NCI-H187 (cell line): Measurements from ENCODE around the gene RBMS3.
"Not testable (repeated sequence)": the region's sequence is repeated elsewhere in the genome, so short reads cannot be mapped to it uniquely, and the experiment has no call there.

ENCODE experiments used
- DNase-seq, 2 experiments: peaks; one replicate each; lab custom pipeline; 2025; lab: John Stamatoyannopoulos, UW

The RBMS3 gene

DNA sequence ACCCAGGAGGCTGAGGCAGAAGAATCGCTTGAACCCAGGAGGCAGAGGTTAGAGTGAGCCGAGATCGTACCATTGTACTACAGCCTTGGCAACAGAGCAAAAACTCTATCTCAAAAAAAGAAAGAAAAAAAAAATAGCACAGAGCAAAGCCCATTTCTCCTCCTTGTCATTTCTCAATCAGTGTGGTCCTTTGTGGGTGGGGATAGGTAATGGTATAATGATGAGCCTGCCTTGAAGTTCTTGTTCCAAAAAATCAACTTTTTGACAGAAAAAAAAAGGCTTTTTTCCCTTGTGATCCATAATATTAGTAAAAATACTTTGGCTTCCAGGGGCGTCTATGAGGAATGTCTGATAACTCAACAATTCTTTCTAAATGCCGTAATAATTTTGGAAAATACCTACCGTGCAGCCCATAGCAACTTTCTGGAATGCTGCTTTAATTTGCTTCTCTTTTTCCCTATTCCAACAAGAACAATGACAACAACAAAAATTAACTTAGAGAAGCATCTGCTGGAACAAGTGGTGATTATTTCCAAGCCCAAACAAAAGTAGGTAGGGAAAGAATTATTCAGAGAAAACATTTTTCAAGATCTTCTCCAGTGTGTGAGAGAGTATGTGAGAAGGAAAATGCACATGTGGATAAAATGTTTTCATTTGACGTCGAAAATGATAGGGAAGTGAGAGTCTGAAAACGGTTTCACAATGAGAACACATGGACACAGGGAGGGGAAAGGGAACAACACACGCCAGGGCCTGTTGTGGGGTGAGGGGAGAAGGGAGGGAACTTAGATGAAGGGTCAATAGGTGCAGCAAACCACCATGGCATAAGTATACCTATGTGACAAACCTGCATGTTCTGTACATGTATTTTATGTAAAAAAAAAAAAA lies 337.8 kb downstream of the RBMS3 start:
- no peak for DNase-seq

DNA sequence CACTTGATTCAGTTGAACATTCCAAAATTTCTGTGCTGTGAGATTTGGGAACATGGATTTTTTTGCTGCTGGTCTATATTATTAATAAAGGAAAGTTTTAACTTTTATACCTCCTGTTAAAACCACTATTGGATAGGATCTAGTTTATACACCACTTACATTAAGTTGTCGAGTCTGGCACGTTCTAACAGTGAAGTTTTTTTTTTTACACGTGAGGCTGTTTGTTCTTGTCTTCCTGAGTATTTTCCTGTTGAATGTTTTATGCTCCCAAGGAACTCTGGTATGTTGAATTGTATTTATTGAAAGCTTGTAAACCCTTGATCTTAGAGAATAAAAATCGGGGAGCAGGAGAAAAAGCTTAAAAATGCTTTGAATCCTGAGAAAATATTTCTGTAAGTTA lies 338.8 kb downstream of the RBMS3 start:
- no peak for DNase-seq

DNA sequence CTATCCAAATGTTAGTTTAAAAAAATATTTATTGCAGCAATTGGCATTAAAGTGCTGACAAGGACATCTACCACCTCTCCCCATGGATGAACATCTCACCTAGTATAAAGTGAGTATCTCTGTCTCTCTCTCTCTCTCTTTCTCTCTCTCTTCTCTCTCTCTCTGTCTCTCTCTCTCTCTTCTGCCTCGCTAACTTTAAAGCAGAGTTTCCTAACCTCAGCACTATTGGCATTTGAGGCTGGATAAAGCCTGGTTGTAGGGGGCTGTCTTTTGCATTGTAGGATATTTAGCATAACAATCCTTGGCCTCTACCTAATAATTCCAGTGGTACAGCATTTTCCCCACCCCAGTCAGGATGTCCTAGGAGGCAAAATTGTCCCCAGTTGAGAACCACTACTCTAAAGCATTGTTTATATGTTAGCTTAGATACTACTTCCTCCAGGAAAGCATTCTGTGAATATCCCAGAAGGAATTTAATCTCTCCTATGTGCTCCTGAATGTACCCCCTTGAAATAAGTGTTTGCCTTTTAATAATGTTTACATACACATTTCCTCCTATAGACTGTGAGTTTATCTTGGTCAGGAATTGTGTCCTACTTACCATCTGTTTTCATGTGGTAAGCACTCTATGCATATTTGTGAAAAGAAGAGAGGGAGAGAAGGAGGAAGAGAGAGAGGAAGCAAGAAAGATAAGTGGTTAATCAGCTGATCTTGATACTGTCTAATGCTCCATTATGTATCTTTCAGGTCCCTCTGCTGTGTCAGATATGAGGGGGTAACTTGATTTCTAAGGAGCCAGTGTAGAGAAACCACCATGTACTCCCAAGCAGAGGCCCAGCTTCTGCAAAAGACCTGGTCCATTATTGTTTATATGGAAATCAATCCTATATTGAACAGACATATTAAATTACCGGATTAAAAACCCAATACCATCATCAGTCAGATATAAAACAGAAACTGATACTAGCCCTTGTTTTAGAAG lies 346.6 kb downstream of the RBMS3 start:
- DNase-seq: no peak

DNA sequence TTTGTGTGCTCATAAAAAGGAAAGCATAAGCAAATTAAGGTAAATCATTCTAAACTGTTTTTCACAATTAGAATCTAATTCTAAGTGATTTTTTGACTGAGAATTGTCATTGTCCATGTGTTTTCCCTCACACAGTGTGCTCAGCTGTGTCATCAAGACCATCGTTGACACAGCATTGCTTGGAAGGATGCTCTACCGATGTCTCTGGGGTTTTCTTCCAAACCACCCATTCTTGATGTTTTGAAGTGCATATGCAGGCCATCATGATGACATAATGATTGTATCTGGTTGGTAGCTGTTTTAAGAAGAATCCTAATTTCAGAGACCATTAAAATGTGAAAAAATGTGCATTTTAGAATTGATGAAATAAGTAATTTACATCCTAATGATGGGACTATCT lies 347.9 kb downstream of the RBMS3 start:
- DNase-seq: no peak

DNA sequence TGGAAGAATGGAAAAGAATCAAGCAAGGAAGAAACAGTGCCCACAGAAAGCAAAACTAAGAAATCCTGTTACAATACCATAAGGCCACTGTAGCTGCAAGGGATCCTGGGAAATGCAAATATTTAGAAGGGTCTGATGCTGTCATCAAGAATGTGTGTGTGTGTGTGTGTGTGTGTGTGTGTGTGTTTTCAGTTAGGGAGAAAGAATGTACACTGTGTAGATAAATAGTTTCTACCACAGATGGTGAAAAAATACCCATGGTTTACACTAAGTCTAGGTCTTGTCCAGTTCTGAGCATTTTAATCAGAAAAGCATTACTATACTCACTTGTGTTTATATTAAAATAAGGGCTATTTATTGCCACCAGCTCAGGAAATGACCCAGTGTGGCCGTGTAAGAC lies 355.0 kb downstream of the RBMS3 start:
- no peak for DNase-seq

DNA sequence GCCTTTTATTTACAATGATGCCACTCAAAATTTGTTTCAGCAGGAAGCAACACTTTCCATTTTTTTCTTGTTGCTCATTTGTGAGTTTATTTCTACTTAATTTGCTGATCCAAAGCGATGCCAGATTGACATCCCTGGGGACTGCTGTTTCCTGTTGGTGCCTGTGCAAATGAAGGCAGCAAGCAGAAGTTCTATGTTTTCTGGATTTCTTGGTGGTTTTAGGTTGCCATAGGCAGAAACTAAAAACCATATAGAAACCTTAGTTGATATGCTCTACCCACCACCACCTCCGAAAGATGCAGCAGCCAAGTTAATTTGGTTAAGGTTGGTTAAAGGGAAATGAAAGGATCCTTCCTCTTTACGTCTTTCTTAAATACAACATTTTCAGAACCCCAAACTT lies 356.2 kb downstream of the RBMS3 start:
- DNase-seq: no peak

DNA sequence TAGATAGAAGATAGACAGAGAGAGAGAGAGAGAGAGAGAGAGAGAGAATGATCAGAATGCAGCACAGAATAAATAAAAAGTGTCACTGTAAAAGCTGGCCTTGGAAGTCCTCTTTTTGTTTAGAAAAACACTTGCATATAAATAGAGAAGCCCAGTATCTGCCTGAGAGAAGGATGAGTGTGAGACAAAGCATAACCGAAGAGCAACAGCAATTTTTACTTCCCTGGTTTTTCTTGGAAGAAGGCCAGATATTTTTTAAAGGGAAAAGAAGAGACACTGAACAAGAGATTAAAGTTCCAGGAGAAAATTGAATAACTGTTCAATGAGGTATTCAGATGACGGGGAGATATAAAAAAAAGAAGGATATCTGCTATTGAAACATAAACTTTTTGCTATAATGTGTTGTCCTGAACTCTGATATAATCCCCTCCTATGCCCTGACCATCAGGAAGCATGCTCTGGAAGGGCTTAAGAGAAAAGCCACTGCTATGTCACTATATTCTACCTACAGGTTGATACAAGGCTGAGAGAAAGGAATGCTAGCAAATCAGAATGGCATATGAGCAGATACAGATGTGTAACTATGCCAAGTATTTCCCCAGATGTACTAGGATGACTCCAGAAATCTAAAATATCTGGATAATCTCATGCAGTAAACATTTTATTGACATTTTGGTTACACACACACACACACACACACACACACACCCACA lies 358.9 kb downstream of the RBMS3 start:
- no peak for DNase-seq

DNA sequence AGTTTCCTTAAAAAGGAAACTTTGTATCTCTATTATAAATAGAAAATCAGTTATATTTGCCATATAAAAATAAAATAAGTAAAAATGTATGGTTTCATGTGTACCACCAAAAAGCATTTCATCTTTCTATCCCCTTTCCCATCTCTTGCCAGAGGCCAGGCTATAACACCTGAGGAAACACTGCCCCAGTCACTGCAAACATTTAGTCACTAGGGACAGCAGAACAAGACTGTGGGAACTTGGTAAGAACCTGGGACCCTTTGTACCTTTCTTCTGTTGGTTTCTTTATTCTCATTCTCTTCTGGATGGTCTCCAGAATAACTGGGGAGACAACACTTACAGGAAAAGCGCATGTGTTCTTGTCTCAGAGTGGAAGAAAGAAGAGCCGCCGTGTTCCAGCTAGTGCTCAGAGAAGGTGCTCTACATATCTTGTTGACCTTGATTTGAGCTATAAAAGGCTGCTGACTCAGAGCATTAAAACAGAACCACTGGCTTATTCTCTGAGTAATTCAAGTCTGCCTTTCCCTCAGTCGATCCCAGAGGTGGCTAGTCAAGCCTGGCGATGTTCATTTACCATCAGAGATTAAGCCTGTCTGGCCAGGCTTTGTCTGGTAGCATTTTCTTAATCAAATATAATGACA lies 361.6 kb downstream of the RBMS3 start:
- no peak for DNase-seq

DNA sequence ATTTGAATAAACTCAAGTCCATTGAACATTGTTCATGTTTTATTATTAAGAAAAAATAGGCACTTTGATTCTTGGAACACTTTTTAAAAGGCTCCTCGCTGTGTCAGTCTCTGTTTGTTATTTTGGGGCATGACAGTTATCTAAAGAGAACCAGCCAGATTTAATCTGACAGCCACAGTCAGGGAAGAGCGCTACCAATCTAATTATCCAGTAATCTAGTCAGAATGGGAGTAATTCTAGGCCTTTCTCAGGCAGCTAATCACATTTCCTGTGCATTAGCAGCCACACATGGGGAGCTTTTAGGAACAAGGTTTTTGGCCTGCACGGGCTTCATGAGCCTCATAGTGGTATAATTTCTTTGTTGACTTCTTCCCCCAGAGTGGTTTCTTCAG lies 362.2 kb downstream of the RBMS3 start:
- DNase-seq: no peak

DNA sequence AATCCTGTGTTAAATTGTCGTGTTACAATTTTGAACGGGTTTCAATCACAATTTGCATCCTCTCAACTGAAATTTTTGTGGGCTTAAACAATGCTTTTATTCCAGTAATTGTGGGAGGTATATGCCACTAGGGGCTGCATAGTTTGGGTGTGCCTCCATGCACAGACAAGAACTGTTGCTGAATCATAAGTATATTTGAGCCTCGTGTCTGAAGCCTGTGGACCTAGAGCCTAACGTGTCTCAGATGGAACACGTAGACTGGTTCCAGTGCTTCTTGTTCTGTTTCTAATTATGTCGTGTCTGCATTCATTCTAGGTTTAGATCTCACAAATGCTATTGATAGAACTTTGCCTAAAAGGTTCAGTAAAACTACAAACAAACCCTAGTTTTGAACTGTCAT lies 363.4 kb downstream of the RBMS3 start:
- no peak for DNase-seq

DNA sequence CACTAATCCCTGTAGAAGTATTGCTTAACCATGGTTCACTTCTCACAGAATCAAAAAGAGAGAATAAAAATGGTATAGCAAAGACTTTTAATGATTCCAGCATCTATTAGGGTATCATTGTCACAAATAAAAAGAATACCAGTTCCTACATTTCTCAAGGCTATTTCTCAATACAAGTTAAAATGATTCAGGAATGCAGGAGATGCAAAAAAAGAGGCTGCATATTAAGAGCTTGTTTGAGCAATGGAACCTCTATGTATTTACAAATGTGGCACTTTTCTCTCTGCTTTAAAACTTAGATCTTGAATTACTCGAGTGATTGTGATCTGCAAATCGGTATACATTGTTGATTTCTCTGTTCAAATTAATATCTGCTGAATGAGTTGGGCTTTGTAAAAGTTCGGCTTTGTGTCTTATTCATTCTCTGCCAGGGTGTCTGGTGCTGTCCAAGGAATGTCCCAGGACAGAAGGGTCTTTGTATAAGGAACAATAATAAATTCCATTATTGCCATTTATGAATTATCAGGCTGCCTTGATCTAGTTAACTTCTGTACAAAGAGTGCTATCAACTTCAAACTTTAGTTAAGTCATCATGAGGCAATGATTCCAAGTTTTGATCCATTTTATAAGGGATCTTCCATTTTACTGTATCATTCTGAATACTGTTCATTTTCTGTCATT lies 364.2 kb downstream of the RBMS3 start:
- no peak for DNase-seq

DNA sequence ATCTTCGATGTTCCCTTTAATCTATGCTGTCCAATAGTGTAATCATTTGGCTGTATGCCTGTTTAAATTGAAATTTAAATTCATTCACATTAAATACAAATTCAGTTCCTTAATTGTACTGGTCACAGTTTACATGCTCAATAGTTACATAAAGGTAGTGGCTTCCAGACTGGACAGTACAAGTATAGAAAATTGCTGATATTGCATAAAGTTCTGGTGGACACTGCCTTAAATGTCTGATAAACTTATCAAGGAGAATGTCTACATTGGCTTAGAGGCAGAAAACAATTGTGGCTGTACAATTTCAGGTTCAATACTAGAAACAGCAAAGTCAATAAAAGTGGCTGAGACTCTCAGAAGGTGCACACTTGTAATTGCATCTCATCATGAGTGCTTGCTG lies 365.2 kb downstream of the RBMS3 start:
- DNase-seq: no peak

DNA sequence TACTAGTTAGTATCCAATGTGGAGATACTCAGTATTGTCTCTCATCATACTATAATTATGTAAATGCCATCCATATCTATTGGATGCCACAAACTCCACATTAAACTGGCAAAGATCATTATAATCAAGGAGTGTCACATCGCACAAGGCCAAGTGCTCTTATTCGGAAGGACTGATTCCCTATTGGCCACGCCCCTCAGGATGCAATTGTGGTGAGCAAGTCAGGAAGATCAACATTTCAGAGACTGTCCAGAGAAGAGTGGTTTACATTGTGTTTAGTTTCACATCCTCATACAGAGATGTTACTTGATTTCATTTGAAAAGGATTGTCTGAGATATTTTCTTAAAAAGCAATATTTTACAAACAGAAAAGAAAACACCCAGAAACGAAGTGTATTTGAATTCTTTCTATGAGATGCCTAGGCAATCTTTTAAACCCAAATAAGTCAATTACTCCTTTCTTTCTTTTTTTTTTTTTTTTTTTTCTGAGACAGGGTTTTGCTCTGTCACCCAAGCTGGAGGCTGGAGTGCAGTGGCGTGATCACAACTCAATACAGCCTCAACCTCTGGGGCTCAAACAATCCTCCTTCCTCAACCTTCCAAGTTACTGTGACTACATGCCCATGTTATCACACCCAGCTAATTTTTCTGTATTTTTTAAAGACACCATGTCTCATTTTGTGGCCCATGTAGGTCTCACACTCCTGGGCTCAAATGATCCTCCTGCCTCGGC lies 369.1 kb downstream of the RBMS3 start:
- DNase-seq: no peak

DNA sequence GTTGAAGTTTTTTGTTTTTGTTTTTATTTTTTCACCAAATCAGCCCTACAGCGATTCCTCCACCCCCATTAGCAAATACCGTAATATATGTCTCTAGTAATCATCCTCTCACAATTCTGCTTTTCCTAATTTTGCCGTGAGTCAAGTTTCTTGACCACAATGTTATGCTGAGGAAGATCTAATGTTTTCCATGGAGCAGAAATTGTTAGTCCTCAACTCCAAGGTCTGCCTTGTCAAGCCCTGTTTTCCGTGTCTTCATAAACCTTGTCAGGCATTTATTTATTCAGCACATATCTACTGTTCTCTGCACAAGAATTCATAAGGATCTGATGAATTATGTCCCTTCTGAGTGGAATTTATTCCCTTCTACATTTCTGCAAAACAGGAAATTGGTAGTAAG lies 372.8 kb downstream of the RBMS3 start:
- DNase-seq: no peak

DNA sequence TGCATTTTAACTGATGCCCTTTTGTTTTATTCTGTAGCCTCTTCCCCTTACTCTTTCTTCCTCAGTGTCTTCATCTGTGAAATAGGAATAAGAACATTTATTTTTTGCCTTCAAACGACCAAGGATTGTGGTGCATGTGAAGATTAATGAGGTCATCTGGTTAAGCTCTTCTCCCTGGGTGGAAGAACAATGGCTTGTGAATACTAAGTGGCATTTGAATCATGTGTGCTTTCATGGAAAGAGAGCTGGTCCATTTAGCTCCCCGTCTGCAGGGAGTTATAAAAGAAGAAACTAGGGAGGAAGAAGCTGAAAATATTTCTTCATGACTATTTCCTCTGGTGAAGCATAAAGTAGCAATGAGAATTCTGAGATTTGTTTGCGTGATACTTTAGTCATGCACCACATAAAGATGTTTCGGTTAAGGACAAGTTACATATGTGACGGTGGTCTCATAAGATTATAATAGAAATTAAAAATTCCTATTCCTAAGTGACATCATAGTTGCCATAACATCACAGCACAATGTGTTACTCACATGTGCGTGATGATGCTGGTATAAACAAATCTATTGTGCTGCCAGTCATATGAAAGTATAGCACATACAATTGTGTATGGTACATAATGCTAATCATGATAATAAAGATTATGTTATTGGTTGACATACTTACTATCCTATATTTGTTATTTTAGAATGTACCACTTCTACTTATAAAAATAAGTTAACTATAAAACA lies 374.3 kb downstream of the RBMS3 start:
- DNase-seq: no peak

DNA sequence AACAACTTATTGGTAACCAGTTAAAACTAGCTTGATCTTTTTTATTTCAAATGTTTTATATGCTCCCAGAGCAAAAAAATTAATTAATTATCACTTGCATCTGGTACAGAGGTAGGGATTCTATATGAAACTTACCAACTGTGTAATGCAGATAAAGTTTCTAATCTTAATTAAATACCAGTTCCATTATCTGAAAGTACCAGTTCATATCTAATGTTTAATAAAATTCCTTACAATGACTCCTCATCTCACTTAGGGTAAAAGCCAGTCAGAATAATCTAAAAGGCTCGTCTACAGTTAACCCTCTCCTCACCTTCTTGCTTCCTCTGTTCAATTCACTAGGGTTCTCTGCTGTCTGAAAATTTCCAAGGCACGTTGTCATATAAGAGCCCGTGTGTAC lies 384.8 kb downstream of the RBMS3 start:
- no peak for DNase-seq

DNA sequence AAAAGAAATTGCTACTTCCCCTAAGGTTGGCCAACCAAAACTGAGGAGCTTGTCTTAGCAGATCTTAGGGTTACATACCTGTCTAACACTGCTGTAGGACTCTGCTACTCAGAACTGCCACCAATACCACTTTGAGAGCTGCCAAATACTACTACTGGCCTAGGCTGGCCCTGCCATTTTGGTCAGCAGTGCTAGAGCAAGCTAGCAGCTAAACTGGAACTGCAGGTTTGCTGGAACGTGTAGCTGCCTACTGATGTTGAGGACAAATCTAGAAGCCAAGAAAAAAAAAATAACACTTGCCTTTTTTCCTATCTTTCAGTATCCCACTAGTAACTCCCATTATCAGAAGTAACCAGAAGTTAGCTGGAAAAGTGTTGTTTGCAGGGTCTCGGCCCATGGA lies 387.4 kb downstream of the RBMS3 start:
- no peak for DNase-seq

DNA sequence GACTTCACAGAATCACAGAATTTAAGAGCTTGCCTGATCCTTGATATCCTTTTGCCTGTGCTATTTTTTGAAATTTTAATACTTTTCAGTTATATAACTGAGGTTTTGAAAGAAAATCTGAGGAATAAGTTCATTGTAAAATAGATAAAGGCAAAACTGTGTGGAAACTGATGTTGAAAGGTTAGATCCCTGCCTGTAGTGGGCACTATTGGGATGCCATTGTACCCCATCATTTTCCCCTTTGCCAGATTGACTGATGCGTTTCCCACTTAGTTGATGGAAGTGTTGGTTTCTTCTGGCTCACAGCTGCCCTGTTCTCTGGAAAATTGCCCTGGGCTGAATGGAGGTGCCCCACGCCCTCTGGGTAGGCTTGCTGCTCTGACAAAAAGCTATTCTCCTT lies 387.9 kb downstream of the RBMS3 start:
- DNase-seq: no peak

DNA sequence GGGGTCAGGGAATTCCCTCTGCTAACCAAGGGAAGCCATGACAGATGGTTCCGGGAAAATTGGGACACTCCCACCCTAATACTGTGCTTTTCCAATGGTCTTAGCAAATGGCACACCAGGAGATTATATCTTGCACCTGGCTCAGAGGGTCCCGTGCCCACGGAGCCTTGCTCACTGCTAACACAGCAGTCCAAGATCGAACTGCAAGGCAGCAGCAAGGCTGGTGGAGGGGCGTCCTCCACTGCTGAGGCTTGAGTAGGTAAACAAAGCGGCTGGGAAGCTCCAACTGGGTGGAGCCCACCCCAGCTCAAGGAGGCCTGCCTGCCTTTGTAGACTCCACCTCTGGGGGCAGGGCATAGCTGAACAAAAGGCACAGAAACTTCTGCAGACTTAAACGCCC lies 389.6 kb downstream of the RBMS3 start:
- not testable (repeated sequence) for DNase-seq

DNA sequence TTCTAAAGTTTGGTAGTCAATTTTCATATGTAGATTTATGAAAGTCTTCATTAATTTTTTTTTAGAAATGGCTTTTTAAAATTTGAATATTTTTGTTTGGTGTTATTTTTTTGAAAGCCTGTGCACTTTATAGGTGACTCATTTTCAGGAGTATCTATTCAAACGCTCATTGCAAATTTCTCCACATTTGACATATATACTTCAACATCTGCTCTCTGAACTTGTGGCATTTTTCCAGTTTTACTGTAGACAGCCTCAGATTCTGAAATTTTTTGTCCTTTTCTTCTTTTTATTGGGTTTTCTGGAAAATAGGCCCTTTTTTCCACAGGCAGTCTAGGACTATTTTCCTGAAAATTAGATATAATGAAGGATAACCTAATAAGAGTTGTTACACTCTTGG lies 396.6 kb downstream of the RBMS3 start:
- no peak for DNase-seq
